HUES6 (cell line): ENCODE results near the gene SULT1C4.
"Not testable (repeated sequence)": the region's sequence is repeated elsewhere in the genome, so short reads cannot be mapped to it uniquely, and the experiment has no call there.

Experiments
- H3K27ac ChIP-seq: 2 replicates; pipeline ENCODE4 v1.7.0; 2013; ENCODE audit warnings: low read depth, mild to moderate bottlenecking, low read length, inconsistent platforms
- H3K27me3 ChIP-seq: 2 replicates; pipeline ENCODE4 v1.6.1; 2013; ENCODE audit warnings: low read length; ENCODE audit not compliant: control insufficient read depth, insufficient read depth
- H3K36me3 ChIP-seq: 2 replicates; pipeline ENCODE4 v1.6.1; 2013; ENCODE audit warnings: low read length; ENCODE audit not compliant: control insufficient read depth, insufficient read depth
- H3K4me1 ChIP-seq: 2 replicates; pipeline ENCODE4 v1.6.1; 2013; ENCODE audit warnings: low read length; ENCODE audit not compliant: control insufficient read depth, insufficient read depth
- H3K4me3 ChIP-seq: 2 replicates; pipeline ENCODE4 v1.5.1; 2013; ENCODE audit warnings: low read depth, low read length
- H3K9ac ChIP-seq: one replicate; pipeline ENCODE4 v1.6.1; 2013; ENCODE audit warnings: mild to moderate bottlenecking, low read length
- H3K9me3 ChIP-seq: 2 replicates; pipeline ENCODE4 v1.6.1; 2013; ENCODE audit warnings: low read depth, low read length; ENCODE audit not compliant: control insufficient read depth, insufficient read depth

SULT1C4 gene

GRCh38 chr2:108413711-108414095 lies 35.9 kb downstream of the SULT1C4 start:
- H3K27me3 ChIP-seq = no peaks in the 10 kb centered on the region
- H3K27ac ChIP-seq = no peak overlapping the region
- no peaks in the 10 kb centered on the region for H3K36me3 ChIP-seq
- no peak overlapping the region for H3K4me3 ChIP-seq
- no peaks in the 10 kb centered on the region for H3K4me1 ChIP-seq
- peaks cover 8% of the 10 kb centered on the region; the same call in 1 of the 2 replicates for H3K9me3 ChIP-seq
- no peak overlapping the region for H3K9ac ChIP-seq

- Histone ChIP-seq H3K4me1 (no peaks in the 10 kb centered on the region), H3K36me3 (no peaks in the 10 kb centered on the region), H3K9me3 (0 out of 2 replicates have a peak, but pooled peaks cover 4% of the 10 kb centered on the region), H3K27ac (no peak overlapping the region), H3K4me3 (no peak overlapping the region), H3K9ac (no peak overlapping the region), H3K27me3 (no peaks in the 10 kb centered on the region)
Measured at GRCh38 chr2:108414256-108414876, 36.6 kb downstream of the SULT1C4 start.

- Histone ChIP-seq H3K36me3 (no peaks in the 10 kb centered on the region), H3K4me1 (no peaks in the 10 kb centered on the region), H3K9me3 (no peaks in the 10 kb centered on the region), H3K27ac (no peak overlapping the region), H3K27me3 (no peaks in the 10 kb centered on the region), H3K9ac (no peak overlapping the region), H3K4me3 (no peak overlapping the region)
Measured at GRCh38 chr2:108414945-108415344, 37.2 kb downstream of the SULT1C4 start.

- H3K9ac ChIP-seq = no peak overlapping the region
- no peaks in the 10 kb centered on the region for H3K9me3 ChIP-seq
- no peaks in the 10 kb centered on the region for H3K36me3 ChIP-seq
- no peak overlapping the region for H3K27ac ChIP-seq
- no peaks in the 10 kb centered on the region for H3K4me1 ChIP-seq
- no peaks in the 10 kb centered on the region for H3K27me3 ChIP-seq
- no peak overlapping the region for H3K4me3 ChIP-seq
Measured at GRCh38 chr2:108417254-108417653, 39.5 kb downstream of the SULT1C4 start.

GRCh38 chr2:108418416-108418815 lies 40.7 kb downstream of the SULT1C4 start:
- H3K9ac ChIP-seq = no peak overlapping the region
- no peak overlapping the region for H3K27ac ChIP-seq
- no peaks in the 10 kb centered on the region for H3K36me3 ChIP-seq
- H3K27me3 ChIP-seq = no peaks in the 10 kb centered on the region
- no peak overlapping the region for H3K4me3 ChIP-seq
- no peaks in the 10 kb centered on the region for H3K9me3 ChIP-seq
- H3K4me1 ChIP-seq = no peaks in the 10 kb centered on the region

GRCh38 chr2:108423067-108423466 lies 45.3 kb downstream of the SULT1C4 start:
- H3K9me3 ChIP-seq = 0 out of 2 replicates have a peak, but pooled peaks cover 3% of the 10 kb centered on the region
- no peaks in the 10 kb centered on the region for H3K27me3 ChIP-seq
- H3K36me3 ChIP-seq = no peaks in the 10 kb centered on the region
- H3K27ac ChIP-seq = no peak overlapping the region
- no peaks in the 10 kb centered on the region for H3K4me1 ChIP-seq
- no peak overlapping the region for H3K4me3 ChIP-seq
- no peak overlapping the region for H3K9ac ChIP-seq

- Histone ChIP-seq H3K27ac (no peak overlapping the region), H3K4me1 (no peaks in the 10 kb centered on the region), H3K9me3 (0 out of 2 replicates have a peak, but pooled peaks cover 3% of the 10 kb centered on the region), H3K9ac (no peak overlapping the region), H3K27me3 (no peaks in the 10 kb centered on the region), H3K36me3 (no peaks in the 10 kb centered on the region), H3K4me3 (no peak overlapping the region)
Measured at GRCh38 chr2:108423502-108424251, 45.9 kb downstream of the SULT1C4 start.

- Histone ChIP-seq H3K4me3 (no peak overlapping the region), H3K27ac (no peak overlapping the region), H3K4me1 (no peaks in the 10 kb centered on the region), H3K9me3 (0 out of 2 replicates have a peak, but pooled peaks cover 3% of the 10 kb centered on the region), H3K36me3 (no peaks in the 10 kb centered on the region), H3K9ac (no peak overlapping the region), H3K27me3 (no peaks in the 10 kb centered on the region)
Measured at GRCh38 chr2:108428286-108429009, 50.7 kb downstream of the SULT1C4 start.

- H3K4me3 ChIP-seq, H3K27me3 ChIP-seq, H3K9me3 ChIP-seq, H3K4me1 ChIP-seq, H3K9ac ChIP-seq, H3K27ac ChIP-seq, H3K36me3 ChIP-seq: not testable (repeated sequence)
Measured at GRCh38 chr2:108435578-108435977, 57.8 kb downstream of the SULT1C4 start.

- Histone ChIP-seq H3K27me3 (no peaks in the 10 kb centered on the region), H3K36me3 (no peaks in the 10 kb centered on the region), H3K4me1 (no peaks in the 10 kb centered on the region), H3K27ac (no peak overlapping the region), H3K9ac (no peak overlapping the region), H3K9me3 (0 out of 2 replicates have a peak, but pooled peaks cover 3% of the 10 kb centered on the region), H3K4me3 (no peak overlapping the region)
Measured at GRCh38 chr2:108436976-108437375, 59.2 kb downstream of the SULT1C4 start.
